HG02759 (cell line): ENCODE results near the gene RTN4RL2.

ENCODE experiments used
- ATAC-seq: cut with Tn5 transposase; IDR thresholded peaks from one replicate; pipeline ENCODE4 v1.9.1; 2021; ENCODE audit warnings: mild to moderate bottlenecking, moderate library complexity; ENCODE audit not compliant: unreplicated experiment

RTN4RL2 gene

DNA sequence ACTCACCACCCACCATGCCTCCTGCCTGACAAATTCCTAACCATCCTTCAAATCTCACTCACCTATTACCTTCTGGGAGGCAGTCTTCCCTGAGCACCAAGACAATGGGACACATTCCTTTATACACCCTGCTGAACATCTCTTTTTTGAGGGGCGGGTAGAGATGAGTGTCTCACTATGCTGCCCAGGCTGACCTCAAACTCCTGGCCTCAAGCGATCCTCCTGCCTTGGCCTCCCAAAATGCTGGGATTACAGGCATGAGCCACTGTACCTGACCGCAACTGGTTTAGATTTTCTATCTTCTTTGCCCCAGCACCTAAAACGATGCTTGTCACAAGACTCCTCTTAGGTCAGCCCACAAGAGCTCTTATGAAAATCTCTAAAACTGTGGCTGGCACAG, 63.1 kb downstream of the RTN4RL2 start:
- ATAC-seq: no peak
